ENCODE measurements around the gene ATP8B4.
"Not testable (repeated sequence)": the region's sequence is repeated elsewhere in the genome, so short reads cannot be mapped to it uniquely, and the experiment has no call there.

ATP8B4 gene

GRCh38 chr15:50119063-50120040 lies at the start of gene ATP8B4:
Gene ATP8B4, minus strand, starts transcription at chr15:50119233. Its CDS starts 12,267 bp downstream, at chr15:50106966.
- in situ Hi-C loops (cut with MboI; ENCODE audit: low sequenced_read_pairs): no loop called here
- Histone ChIP-seq H3K9me3 (0 out of 2 replicates have a peak, but pooled peaks cover 4% of the 10 kb centered on the region), H3K27me3 (ENCODE audit: low read depth) (no peaks in the 10 kb centered on the region), H3K4me3 (no peak within 1 kb of the TSS), H3K36me3 (replicated peaks) (no peaks in the 10 kb centered on the region), H3K4me1 (peaks cover 10% of the 10 kb centered on the region)
- peak in 1 of 2 experiments; percentile 25 for DNase-seq (ENCODE audit: low spot score in 2 of 2)

GRCh38 chr15:50168379-50168778 lies 49.3 kb upstream of the ATP8B4 start:
- Histone ChIP-seq H3K27me3 (ENCODE audit: low read depth) (no peaks in the 10 kb centered on the region), H3K36me3 (replicated peaks) (no peaks in the 10 kb centered on the region), H3K4me3 (no peak overlapping the region), H3K9me3 (no peaks in the 10 kb centered on the region), H3K4me1 (peaks cover 17% of the 10 kb centered on the region)
- no peak for DNase-seq (ENCODE audit: low spot score in 2 of 2)
- in situ Hi-C loops (cut with MboI; ENCODE audit: low sequenced_read_pairs): no loop called here

GRCh38 chr15:50167110-50167509 lies 48.1 kb upstream of the ATP8B4 start:
- no peaks in the 10 kb centered on the region for H3K27me3 ChIP-seq (ENCODE audit: low read depth)
- no peaks in the 10 kb centered on the region for H3K36me3 ChIP-seq (replicated peaks)
- peaks cover 17% of the 10 kb centered on the region for H3K4me1 ChIP-seq
- no peaks in the 10 kb centered on the region for H3K9me3 ChIP-seq
- in situ Hi-C loops (cut with MboI; ENCODE audit: low sequenced_read_pairs): no loop called here
- no peak for DNase-seq (ENCODE audit: low spot score in 2 of 2)
- H3K4me3 ChIP-seq: no peak overlapping the region

GRCh38 chr15:50166216-50166615 lies 47.2 kb upstream of the ATP8B4 start:
- Histone ChIP-seq H3K36me3 (replicated peaks) (no peaks in the 10 kb centered on the region), H3K4me1 (peaks cover 17% of the 10 kb centered on the region), H3K9me3 (no peaks in the 10 kb centered on the region), H3K4me3 (no peak overlapping the region), H3K27me3 (ENCODE audit: low read depth) (no peaks in the 10 kb centered on the region)
- DNase-seq (ENCODE audit: low spot score in 2 of 2): peak in 1 of 2 experiments; percentile 30
- in situ Hi-C loops (cut with MboI; ENCODE audit: low sequenced_read_pairs): no loop called here

GRCh38 chr15:50164458-50164857 lies 45.4 kb upstream of the ATP8B4 start:
- peaks cover 17% of the 10 kb centered on the region for H3K4me1 ChIP-seq
- in situ Hi-C loops (cut with MboI; ENCODE audit: low sequenced_read_pairs): no loop called here
- no peak for DNase-seq (ENCODE audit: low spot score in 2 of 2)

GRCh38 chr15:50163719-50164410 lies 44.8 kb upstream of the ATP8B4 start:
- DNase-seq (ENCODE audit: low spot score in 2 of 2): no peak
- in situ Hi-C loops (cut with MboI; ENCODE audit: low sequenced_read_pairs): no loop called here
- no peak overlapping the region for H3K4me3 ChIP-seq
- no peaks in the 10 kb centered on the region for H3K27me3 ChIP-seq (ENCODE audit: low read depth)
- no peaks in the 10 kb centered on the region for H3K36me3 ChIP-seq (replicated peaks)
- no peaks in the 10 kb centered on the region for H3K9me3 ChIP-seq
- peaks cover 17% of the 10 kb centered on the region for H3K4me1 ChIP-seq

More at GRCh38 chr15:50164458-50164857, 45.4 kb upstream of the ATP8B4 start:
- no peaks in the 10 kb centered on the region for H3K27me3 ChIP-seq (ENCODE audit: low read depth)
- no peak overlapping the region for H3K4me3 ChIP-seq
- no peaks in the 10 kb centered on the region for H3K9me3 ChIP-seq
- no peaks in the 10 kb centered on the region for H3K36me3 ChIP-seq (replicated peaks)

GRCh38 chr15:50162969-50163718 lies 44.1 kb upstream of the ATP8B4 start:
- Histone ChIP-seq H3K4me1 (peaks cover 15% of the 10 kb centered on the region), H3K36me3 (replicated peaks) (no peaks in the 10 kb centered on the region), H3K27me3 (ENCODE audit: low read depth) (no peaks in the 10 kb centered on the region), H3K4me3 (no peak overlapping the region), H3K9me3 (no peaks in the 10 kb centered on the region)
- in situ Hi-C loops (cut with MboI; ENCODE audit: low sequenced_read_pairs): no loop called here
- no peak for DNase-seq (ENCODE audit: low spot score in 2 of 2)

- in situ Hi-C loops (cut with MboI; ENCODE audit: low sequenced_read_pairs): not testable (repeated sequence)
Measured at GRCh38 chr15:50158236-50158635, 39.2 kb upstream of the ATP8B4 start.

GRCh38 chr15:50151476-50151875 lies 32.4 kb upstream of the ATP8B4 start:
- H3K27me3 ChIP-seq (ENCODE audit: low read depth): no peaks in the 10 kb centered on the region
- no peak overlapping the region for H3K4me3 ChIP-seq
- DNase-seq (ENCODE audit: low spot score in 2 of 2): no peak
- H3K36me3 ChIP-seq (replicated peaks): no peaks in the 10 kb centered on the region
- no peaks in the 10 kb centered on the region; the same call in 1 of the 2 replicates for H3K9me3 ChIP-seq
- H3K4me1 ChIP-seq: peaks cover 10% of the 10 kb centered on the region
- in situ Hi-C loops (cut with MboI; ENCODE audit: low sequenced_read_pairs): no loop called here

More at GRCh38 chr15:50158236-50158635, 39.2 kb upstream of the ATP8B4 start:
- not testable (repeated sequence) for H3K9me3 ChIP-seq; H3K36me3 ChIP-seq (replicated peaks); H3K27me3 ChIP-seq (ENCODE audit: low read depth); DNase-seq (ENCODE audit: low spot score in 2 of 2); H3K4me3 ChIP-seq; H3K4me1 ChIP-seq

GRCh38 chr15:50150851-50151250 lies 31.8 kb upstream of the ATP8B4 start:
- Histone ChIP-seq H3K36me3 (replicated peaks) (no peaks in the 10 kb centered on the region), H3K9me3 (no peaks in the 10 kb centered on the region), H3K4me3 (no peak overlapping the region), H3K27me3 (ENCODE audit: low read depth) (no peaks in the 10 kb centered on the region), H3K4me1 (peaks cover 6% of the 10 kb centered on the region)
- in situ Hi-C loops (cut with MboI; ENCODE audit: low sequenced_read_pairs): no loop called here
- no peak for DNase-seq (ENCODE audit: low spot score in 2 of 2)

GRCh38 chr15:50150349-50150748 lies 31.3 kb upstream of the ATP8B4 start:
- in situ Hi-C loops (cut with MboI; ENCODE audit: low sequenced_read_pairs): no loop called here
- Histone ChIP-seq H3K36me3 (replicated peaks) (no peaks in the 10 kb centered on the region), H3K4me1 (peaks cover 6% of the 10 kb centered on the region)

GRCh38 chr15:50149090-50149489 lies 30.1 kb upstream of the ATP8B4 start:
- H3K36me3 ChIP-seq (replicated peaks): no peaks in the 10 kb centered on the region
- no peaks in the 10 kb centered on the region for H3K27me3 ChIP-seq (ENCODE audit: low read depth)
- no peak for DNase-seq (ENCODE audit: low spot score in 2 of 2)
- no peak overlapping the region for H3K4me3 ChIP-seq
- H3K9me3 ChIP-seq: no peaks in the 10 kb centered on the region
- in situ Hi-C loops (cut with MboI; ENCODE audit: low sequenced_read_pairs): loop anchor here (10.0 kb wide), 2 partner anchors 914 to 1284 kb away; no protein-coding TSS in a partner anchor
- peaks cover 6% of the 10 kb centered on the region for H3K4me1 ChIP-seq

More at GRCh38 chr15:50150349-50150748, 31.3 kb upstream of the ATP8B4 start:
- no peak for DNase-seq (ENCODE audit: low spot score in 2 of 2)
- no peaks in the 10 kb centered on the region for H3K9me3 ChIP-seq
- no peak overlapping the region for H3K4me3 ChIP-seq
- no peaks in the 10 kb centered on the region for H3K27me3 ChIP-seq (ENCODE audit: low read depth)

GRCh38 chr15:50148362-50148963 lies 29.4 kb upstream of the ATP8B4 start:
- no peak overlapping the region for H3K4me3 ChIP-seq
- peak; percentile 85 to 95 for DNase-seq (ENCODE audit: low spot score in 2 of 2)
- in situ Hi-C loops (cut with MboI; ENCODE audit: low sequenced_read_pairs): loop anchor here (10.0 kb wide), 2 partner anchors 914 to 1284 kb away; no protein-coding TSS in a partner anchor
- H3K4me1 ChIP-seq: peaks cover 6% of the 10 kb centered on the region
- H3K27me3 ChIP-seq (ENCODE audit: low read depth): no peaks in the 10 kb centered on the region
- no peaks in the 10 kb centered on the region for H3K9me3 ChIP-seq
- no peaks in the 10 kb centered on the region for H3K36me3 ChIP-seq (replicated peaks)

Measured in HAP-1 (cell line).